Keratinocyte (primary cell): Measurements from ENCODE around the gene PCDHGA11. TPM values are rescaled to one million over a fixed set of nuclear protein-coding genes. Genes with fewer than 3 reads are reported as not detected.

Source experiments
- DNase-seq: peaks from one replicate; pipeline ENCODE4 v3.0.0-alpha.2; 2011; ENCODE audit warnings: low read depth, missing footprints, low spot score
- FAIRE-seq: peaks from 2 replicates; lab custom pipeline; 2011; peaks lifted over from hg19 to GRCh38; lab: Jason Lieb, UNC
- H2AFZ ChIP-seq: 2 replicates; pipeline ENCODE4 v1.6.0; 2012; ENCODE audit warnings: low read length, control low read depth, inconsistent platforms; ENCODE audit not compliant: control insufficient read depth
- H3K27ac ChIP-seq: 2 replicates; pipeline ENCODE4 v1.5.1; 2011; ENCODE audit warnings: low read length; ENCODE audit not compliant: control insufficient read depth, insufficient read depth
- H3K27me3 ChIP-seq: 3 replicates; pipeline ENCODE4 v1.6.0; 2011; ENCODE audit warnings: low read length; ENCODE audit not compliant: control insufficient read depth, insufficient read depth; ENCODE audit errors: extremely low read depth
- H3K36me3 ChIP-seq, 2 experiments: 2 replicates in 1 of 2; 3 replicates in 1 of 2; pipeline ENCODE4 v1.5.1; 2011; ENCODE audit warnings: low read length in 2 of 2, mild to moderate bottlenecking in 1 of 2; ENCODE audit not compliant: control insufficient read depth in 2 of 2, insufficient read depth in 2 of 2; ENCODE audit errors: extremely low read depth in 1 of 2
- H3K4me1 ChIP-seq: 3 replicates; pipeline ENCODE4 v1.5.1; 2011; ENCODE audit warnings: low read length; ENCODE audit not compliant: control insufficient read depth, insufficient read depth; ENCODE audit errors: extremely low read depth
- H3K4me2 ChIP-seq: 3 replicates; pipeline ENCODE4 v1.6.0; 2011; ENCODE audit warnings: low read depth, low read length; ENCODE audit not compliant: control insufficient read depth, insufficient read depth; ENCODE audit errors: extremely low read depth
- H3K4me3 ChIP-seq, 3 experiments: fragments of 200-600 bp in 1 of 3; sonication (generic) in 1 of 3; 2 replicates in 2 of 3; 3 replicates in 1 of 3; pipeline ENCODE4 v1.5.1; 2011 to 2016; ENCODE audit warnings: low read length in 3 of 3, mild to moderate bottlenecking in 3 of 3, control low read depth in 2 of 3, inconsistent platforms in 1 of 3, low read depth in 1 of 3, mixed read lengths in 1 of 3, mixed run types in 1 of 3, moderate library complexity in 1 of 3; ENCODE audit not compliant: control insufficient read depth in 2 of 3, insufficient read depth in 2 of 3; ENCODE audit errors: extremely low read depth in 1 of 3
- H3K79me2 ChIP-seq: 2 replicates; pipeline ENCODE4 v1.6.0; 2012; ENCODE audit warnings: low read length; ENCODE audit not compliant: control insufficient read depth, insufficient read depth
- H3K9ac ChIP-seq: 3 replicates; pipeline ENCODE4 v1.6.0; 2011; ENCODE audit warnings: low read length; ENCODE audit not compliant: control insufficient read depth, insufficient read depth; ENCODE audit errors: extremely low read depth
- H3K9me1 ChIP-seq: 3 replicates; pipeline ENCODE4 v1.6.0; 2011; ENCODE audit warnings: low read length; ENCODE audit not compliant: control insufficient read depth, insufficient read depth; ENCODE audit errors: extremely low read depth
- H3K9me3 ChIP-seq: 2 replicates; pipeline ENCODE4 v1.5.1; 2012; ENCODE audit warnings: low read depth, low read length; ENCODE audit not compliant: control insufficient read depth
- H4K20me1 ChIP-seq: 3 replicates; pipeline ENCODE4 v1.6.0; 2011; ENCODE audit warnings: low read length; ENCODE audit not compliant: control insufficient read depth, insufficient read depth; ENCODE audit errors: extremely low read depth
- CTCF ChIP-seq, 3 experiments: IDR thresholded peaks in 1 of 3; conservative IDR thresholded peaks in 1 of 3; optimal IDR thresholded peaks in 1 of 3; 2 replicates in 2 of 3; 3 replicates in 1 of 3; pipeline versions ENCODE3 to v1.5.1; 2011; ENCODE audit warnings: low read length in 3 of 3, mild to moderate bottlenecking in 3 of 3, moderate library complexity in 2 of 3, control low read depth in 1 of 3, inconsistent platforms in 1 of 3; ENCODE audit not compliant: insufficient read depth in 2 of 3; ENCODE audit errors: extremely low read depth in 1 of 3
- EZH2 ChIP-seq: IDR thresholded peaks from one replicate; pipeline ENCODE4 v1.6.1; 2012; ENCODE audit warnings: inconsistent platforms, mild to moderate bottlenecking, low read length, moderate library complexity
- dilution Hi-C: fragments of 300-500 bp; cut with MboI; formaldehyde crosslinking; loops from one replicate; pipeline ENCODE4 v1.7.0; 2020; ENCODE audit warnings: low sequenced_read_pairs; ENCODE audit not compliant: extremely low pct_ligation_motif_present
- polyA plus RNA-seq, 5 experiments: library from polyadenylated mRNA; depleted of rRNA in 3 of 5; stranded (reverse) in 3 of 5; stranded (forward) in 1 of 5; unstranded in 1 of 5; fragments of >200 nt; gene quantifications; 1 replicate in 1 of 5; 2 replicates in 3 of 5; 3 replicates in 1 of 5; pipeline versions ENCODE4 v1.2.1 to v1.2.3, GENCODE V29; 2011 to 2012; ENCODE audit warnings: missing spikeins in 2 of 5, low read depth in 1 of 5, low replicate concordance in 1 of 5

Gene PCDHGA11
- polyA plus RNA-seq, 1 donor (not counting 4 experiments of a cell fraction or from before 2014, with no cell fraction given), result 1.4 TPM

- Histone ChIP-seq H3K4me3 (no peak overlapping the region), H3K4me1 (no peaks in the 10 kb centered on the region), H3K36me3 (no peaks in the 10 kb centered on the region), H4K20me1 (no peaks in the 10 kb centered on the region), H2AFZ (no peak overlapping the region), H3K4me2 (no peak overlapping the region), H3K79me2 (no peaks in the 10 kb centered on the region), H3K9me1 (no peaks in the 10 kb centered on the region), H3K27me3 (peaks cover 38% of the 10 kb centered on the region), H3K9me3 (peaks cover 34% of the 10 kb centered on the region), H3K9ac (no peak overlapping the region), H3K27ac (no peak overlapping the region)
- dilution Hi-C loops, result no loop called here
- no peak for FAIRE-seq
- no peak for DNase-seq
- TF ChIP-seq EZH2, result no peak
- TF ChIP-seq CTCF (optimal IDR thresholded peaks at IDR 0.05 in 1 of 3, IDR thresholded peaks at IDR 0.05 in 1 of 3, conservative IDR thresholded peaks at IDR 0.05 in 1 of 3; ENCODE audit: extremely low read depth in 1 of 3, insufficient read depth in 2 of 3, low read length in 3 of 3), result no peak
Observed at GRCh38 chr5:141422742-141423291, 2.0 kb downstream of the PCDHGA11 start.

DNA sequence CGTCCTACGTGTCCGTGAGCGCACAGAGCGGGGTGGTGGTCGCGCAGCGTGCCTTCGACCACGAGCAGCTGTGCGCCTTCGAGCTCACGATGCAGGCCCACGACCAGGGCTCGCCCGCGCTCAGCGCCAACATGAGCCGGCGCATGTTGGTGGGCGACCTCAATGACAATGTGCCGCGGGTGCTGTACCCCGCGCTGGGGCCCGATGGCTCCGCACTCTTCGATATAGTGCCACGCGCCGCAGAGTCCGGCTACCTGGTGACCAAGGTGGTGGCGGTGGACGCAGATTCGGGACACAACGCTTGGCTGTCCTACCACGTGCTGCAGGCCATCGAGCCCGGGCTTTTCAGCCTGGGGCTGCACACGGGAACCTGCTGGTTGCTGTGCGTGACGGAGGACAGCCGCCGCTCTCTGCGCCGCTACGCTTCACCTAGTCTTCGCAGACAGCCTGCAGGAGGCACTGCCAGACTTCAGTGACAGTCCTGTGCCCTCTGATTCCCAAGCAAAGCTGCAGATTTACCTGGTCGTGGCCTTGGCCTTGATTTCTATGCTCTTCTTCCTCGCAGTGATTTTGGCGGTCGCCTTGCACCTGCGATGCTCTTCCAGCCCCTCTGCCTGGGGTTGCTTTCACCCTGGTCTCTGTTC, 7.1 kb downstream of the PCDHGA11 start:
- dilution Hi-C loops, result no loop called here
- Histone ChIP-seq H3K27me3 (peaks cover 22% of the 10 kb centered on the region), H3K36me3 (no peaks in the 10 kb centered on the region), H4K20me1 (no peaks in the 10 kb centered on the region), H3K4me2 (no peak overlapping the region), H3K9me3 (peaks cover 31% of the 10 kb centered on the region), H3K79me2 (no peaks in the 10 kb centered on the region), H3K9me1 (no peaks in the 10 kb centered on the region), H3K9ac (no peak overlapping the region), H2AFZ (no peak overlapping the region), H3K27ac (no peak overlapping the region), H3K4me3 (no peak overlapping the region), H3K4me1 (no peaks in the 10 kb centered on the region)
- no peak for TF ChIP-seq CTCF (optimal IDR thresholded peaks at IDR 0.05 in 1 of 3, IDR thresholded peaks at IDR 0.05 in 1 of 3, conservative IDR thresholded peaks at IDR 0.05 in 1 of 3; ENCODE audit: extremely low read depth in 1 of 3, insufficient read depth in 2 of 3, low read length in 3 of 3)
- no peak for TF ChIP-seq EZH2
- FAIRE-seq, result no peak
- DNase-seq, result no peak
